Colon (tissue), 2 donors: ENCODE data around the gene MUC6.
"Not testable (repeated sequence)": the region's sequence is repeated elsewhere in the genome, so short reads cannot be mapped to it uniquely, and the experiment has no call there.

Experiments
- FAIRE-seq: peaks from 2 replicates; lab custom pipeline; 2012; peaks lifted over from hg19 to GRCh38; lab: Jason Lieb, UNC
- donor health status: control.
- donor health status: control.

Gene MUC6

GRCh38 chr11:985406-985805 lies 51.1 kb downstream of the MUC6 start:
- no peak for FAIRE-seq

GRCh38 chr11:984546-984945 lies 52.0 kb downstream of the MUC6 start:
- FAIRE-seq: no peak

DNA sequence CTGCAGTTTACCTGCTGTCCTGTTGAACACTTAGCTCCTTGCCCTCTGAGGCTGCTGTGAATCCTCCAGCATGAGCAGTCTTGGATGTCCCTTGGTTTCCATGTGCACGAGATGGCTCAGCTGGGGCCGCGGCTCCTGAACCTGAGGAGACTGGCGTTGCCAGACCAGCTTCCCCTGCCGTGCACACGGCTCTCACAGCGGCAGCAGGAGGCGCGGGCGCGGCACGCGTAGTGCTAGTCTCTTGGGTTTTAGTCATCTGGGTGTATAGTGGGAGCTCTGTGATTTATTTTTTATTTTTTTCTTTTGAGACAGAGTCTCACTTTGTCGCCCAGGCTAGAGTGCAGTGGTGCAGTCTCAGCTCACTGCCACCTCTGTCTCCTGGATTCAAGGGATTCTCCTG lies 54.8 kb downstream of the MUC6 start:
- no peak for FAIRE-seq

GRCh38 chr11:980438-981357 lies 55.8 kb downstream of the MUC6 start:
- FAIRE-seq: no peak

DNA sequence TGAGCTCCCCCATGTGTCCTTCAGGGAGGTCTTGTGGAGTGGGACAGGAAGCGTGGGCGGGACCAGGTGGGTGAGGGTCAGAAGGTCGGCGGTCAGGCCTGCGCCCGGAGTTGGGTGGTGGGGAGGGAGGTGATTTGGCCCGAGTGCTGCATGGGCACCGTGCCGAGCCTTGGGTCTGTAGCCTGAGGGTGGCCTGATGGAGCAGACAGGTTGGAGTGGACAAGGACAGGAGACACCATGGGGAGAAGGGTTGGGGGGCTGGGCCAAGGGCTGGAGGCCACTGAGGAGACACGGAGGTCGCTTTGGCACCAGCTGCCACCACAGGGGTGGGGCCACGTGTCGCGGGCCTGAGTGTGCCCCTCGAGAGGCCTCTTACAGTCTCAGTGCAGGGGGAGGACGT lies 57.7 kb downstream of the MUC6 start:
- no peak for FAIRE-seq

DNA sequence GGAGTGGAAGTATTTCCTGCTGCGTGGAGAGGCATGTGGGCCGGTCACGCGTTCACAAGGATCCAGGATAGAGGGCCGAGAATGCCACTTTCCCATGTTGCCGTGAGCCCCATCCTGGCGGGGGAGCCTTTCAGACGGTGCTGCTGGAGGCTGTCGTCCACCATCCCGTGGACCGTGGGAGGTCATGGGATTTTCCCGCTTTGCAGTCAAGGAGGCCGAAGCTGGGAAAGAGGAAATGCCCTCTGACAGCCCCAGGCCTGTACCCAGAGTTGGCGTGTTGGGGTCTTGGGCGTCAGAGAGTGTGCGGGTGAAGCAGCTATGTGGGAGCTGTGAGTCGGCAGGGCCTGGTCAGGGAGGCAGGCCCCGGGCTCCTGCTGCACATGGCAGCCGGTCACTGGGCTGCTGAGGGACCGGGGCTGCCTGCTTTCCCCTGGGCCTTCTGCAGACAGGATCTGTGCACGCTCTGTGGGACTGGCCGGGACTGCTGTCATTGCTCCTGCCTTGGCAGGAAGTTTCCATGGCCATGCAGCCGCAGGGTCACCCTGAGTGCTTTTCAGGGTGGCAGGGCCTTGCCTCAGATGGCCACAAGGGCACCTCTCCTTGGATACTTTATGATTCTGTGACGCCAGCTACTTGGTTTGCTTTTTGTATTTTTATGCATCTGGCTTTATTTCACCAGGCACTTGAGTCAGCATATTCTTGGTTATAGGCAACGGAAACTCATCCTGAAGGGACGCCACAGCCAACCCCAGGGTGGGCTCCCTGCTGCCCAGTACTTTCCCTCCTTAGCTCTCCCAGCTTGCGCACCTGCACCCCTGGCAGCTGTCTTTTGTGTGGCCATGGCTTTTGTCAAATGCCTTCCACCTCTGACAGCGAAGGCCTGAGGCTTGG lies 58.4 kb downstream of the MUC6 start:
- FAIRE-seq: no peak

GRCh38 chr11:976431-977160 lies 59.9 kb downstream of the MUC6 start:
- FAIRE-seq: no peak

DNA sequence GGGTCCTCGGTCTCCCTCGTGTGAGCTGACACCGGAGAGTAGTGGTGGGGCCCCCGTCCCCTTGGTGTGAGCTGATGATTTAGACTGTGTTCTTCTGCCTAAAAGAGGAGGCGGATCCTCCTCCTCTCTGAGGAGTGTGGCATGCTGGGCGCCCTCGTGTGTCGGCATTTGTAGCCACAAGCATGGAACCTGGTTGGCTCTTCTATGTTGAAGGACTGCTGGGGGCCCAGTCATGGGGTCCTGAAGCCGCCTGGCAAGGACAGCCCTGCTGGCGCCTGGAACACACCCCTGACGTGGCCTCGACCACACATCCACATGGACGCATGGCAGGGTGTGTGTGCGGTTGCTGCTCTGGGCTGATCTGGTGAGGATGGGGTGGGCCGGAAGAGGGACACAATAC lies 60.7 kb downstream of the MUC6 start:
- FAIRE-seq: no peak

GRCh38 chr11:975376-975775 lies 61.1 kb downstream of the MUC6 start:
- FAIRE-seq: not testable (repeated sequence)

GRCh38 chr11:973237-973636 lies 63.3 kb downstream of the MUC6 start:
- no peak for FAIRE-seq

DNA sequence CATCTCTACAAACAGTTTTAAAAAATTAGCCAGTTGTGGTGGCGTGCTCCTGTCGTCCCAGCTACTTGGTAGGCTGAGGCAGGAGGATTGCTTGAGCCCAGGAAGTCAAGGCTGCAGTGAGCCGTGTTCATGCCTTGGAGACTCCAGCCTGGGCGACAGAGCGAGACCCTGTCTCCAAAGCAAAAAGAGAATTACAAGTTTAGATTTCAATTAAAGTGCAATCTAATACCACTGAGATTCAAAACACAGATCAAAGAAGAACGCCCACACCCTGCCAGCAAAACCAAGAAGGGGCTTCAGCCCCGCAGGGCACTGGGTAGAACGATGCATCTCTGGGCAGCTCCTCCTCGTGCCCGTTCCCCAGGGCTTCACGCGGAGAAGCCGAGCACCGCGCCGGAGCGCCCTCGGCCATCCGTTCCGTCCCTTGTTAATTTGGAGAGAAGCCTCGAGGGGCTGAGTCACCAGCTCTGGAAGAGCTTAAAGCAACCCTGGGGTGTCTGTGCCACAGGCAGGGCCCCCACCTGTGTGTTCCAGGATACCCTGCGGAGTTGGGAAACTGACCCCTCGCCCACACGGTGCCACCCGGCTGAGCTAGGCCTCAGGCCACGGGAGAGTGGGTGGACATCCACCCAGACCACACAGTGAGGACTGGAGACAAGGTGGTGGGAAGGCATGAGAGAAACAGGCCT lies 63.9 kb downstream of the MUC6 start:
- no peak for FAIRE-seq

DNA sequence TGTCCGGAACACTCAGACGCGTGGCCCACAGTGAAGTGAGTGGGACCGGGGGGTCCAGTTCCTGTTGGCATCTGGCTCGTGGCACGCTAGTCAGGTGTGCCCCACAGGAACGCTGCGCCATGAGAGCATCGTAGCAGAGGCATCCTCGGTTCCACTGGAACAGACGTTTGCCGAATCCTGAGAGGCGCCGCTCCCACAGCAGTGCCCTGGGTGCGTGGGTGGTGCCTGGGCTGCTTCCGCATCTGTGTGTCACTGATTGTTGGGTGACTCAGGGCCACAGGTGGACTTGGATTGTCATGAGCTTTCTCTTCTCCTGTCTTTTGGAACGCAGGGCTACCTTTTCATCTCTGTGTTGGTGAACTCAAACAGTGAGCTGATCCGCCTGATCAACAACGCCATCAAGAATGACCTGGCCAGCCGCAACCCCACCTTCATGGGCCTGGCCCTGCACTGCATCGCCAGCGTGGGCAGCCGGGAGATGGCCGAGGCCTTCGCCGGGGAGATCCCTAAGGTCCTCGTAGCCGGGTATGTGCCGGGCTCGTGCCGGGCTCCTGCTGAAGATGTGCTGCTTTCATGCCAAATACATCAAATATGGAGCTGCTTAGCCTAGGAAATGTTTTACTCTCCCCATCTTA lies 64.7 kb downstream of the MUC6 start:
- no peak for FAIRE-seq

DNA sequence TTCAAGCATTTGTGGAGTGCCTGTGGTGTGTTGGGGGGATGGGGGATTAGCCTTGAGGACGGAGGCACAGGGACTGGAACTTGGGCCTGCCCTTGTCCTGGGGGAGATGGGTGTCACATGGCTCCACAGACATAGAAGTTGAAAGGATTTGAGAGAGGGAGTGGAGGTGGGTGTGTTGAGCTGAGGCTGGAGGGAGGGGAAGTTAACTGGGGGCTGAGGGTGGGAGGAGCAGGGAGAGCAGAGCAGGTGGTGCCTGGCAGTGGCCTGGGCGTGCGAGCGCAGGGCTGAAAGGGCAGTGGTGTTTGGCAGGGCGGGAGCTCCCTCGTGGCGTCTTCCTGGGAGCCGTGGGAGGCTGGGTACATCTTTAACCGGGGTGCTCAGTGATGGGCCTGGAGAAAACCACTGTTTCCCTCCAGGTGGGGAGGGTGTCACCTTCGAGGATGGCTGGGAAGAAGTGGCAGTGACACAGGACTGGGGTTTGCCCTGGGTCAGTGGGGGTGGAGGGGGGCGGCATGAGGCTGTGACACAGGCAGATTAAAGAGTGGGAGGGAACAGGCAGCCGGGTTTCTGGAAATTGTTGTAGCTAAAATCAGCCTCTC lies 65.3 kb downstream of the MUC6 start:
- FAIRE-seq: no peak

- no peak for FAIRE-seq
Measured at GRCh38 chr11:970319-970871, 66.1 kb downstream of the MUC6 start.

DNA sequence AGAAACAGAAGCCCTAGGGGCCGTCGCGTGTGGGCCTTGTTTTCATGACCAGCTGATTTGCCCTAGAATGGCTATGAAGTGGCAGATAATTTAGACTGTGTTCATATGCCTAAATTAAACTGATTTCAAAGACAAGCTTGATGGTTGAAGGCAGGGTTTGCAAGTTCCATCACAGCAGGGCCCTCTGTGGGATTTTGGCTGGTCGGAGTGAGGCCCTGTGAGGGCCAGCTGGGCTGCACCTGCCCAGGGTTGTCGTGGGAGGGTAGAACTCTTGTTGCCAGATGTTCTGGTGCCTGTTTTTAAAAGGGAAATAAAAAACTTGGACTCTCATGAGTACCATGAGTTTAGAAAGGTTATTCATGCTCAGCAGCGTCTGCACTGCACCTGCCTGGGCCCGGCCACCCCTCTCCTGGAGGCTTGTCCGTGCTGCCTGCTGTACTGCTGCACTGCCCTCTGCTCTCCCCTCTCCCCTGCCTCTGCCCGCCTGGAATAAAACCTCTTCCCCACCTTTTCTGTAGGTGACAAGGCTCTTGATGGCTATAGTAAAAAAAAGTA lies 66.8 kb downstream of the MUC6 start:
- no peak for FAIRE-seq

GRCh38 chr11:968822-969221 lies 67.7 kb downstream of the MUC6 start:
- FAIRE-seq: no peak

DNA sequence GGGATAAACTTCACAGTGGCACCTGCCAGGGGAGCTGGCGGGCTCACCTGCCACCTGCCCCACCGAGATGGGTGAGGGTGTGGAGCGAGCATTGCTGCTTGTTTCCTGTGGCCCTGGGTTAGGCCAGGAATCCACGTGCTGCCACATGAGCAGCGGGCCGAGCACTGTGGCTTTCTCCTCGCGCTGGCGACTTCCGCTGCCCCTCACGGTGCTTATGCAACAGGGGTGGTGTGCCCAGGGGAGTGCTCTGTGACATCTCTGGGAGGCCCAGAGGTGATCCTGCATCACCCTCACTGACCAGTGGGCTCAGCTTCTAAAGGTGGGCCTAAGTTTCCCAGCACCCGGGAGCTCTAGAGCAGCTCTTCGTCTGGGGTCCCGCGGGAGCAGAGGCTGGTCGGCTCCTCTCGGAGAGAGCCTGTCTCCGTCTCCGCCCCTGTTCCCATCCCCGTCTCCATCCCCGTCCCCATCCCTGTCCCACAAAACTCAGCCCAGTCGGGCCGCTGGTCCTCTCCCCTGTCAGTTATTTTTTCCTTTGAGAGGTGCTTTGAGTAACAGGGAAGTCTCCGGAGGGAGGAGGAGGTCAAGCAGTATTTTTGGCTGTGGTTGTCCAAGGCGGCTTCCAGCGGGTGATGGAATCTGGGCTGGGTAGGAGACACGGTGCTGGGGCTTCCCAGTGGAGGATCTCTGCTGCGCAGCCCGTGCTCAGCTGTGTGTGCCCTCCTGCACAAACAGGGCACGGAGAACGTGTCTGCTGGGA lies 68.3 kb downstream of the MUC6 start:
- FAIRE-seq: no peak

DNA sequence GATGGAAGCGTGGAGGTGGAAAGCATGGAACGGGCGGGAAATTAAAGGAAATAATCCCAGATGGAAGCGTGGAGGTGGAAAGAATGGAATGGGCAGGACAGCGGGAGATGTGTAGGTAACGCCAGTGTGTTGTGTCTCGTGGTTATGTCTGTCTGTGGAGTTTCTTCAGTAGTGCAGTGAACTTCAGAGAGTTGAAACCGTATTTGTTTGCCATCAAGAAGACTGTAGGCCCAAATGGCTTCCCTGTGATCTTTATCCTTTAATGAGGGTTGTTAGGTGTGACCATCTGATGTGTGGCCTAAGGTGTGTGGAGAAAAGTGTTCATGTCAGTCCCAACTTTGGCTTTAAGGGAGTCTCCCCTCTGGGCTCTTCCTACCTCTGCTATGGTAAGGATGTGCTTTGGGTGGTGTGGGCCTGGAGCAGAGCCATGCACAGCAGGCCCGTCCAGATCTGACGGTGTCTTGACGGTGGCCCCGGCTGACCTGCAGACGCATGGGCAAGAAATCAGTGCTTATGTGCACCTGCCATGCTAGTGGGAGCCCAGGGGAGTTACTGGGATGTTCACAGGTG lies 71.2 kb downstream of the MUC6 start:
- FAIRE-seq: no peak

- no peak for FAIRE-seq
Measured at GRCh38 chr11:963852-964251, 72.7 kb downstream of the MUC6 start.
